ENCODE results near the gene ZNF512B. TPM values are rescaled to one million over a fixed set of nuclear protein-coding genes. Genes with fewer than 3 reads are reported as not detected.

Gene ZNF512B
- polyA plus RNA-seq, 2 of the 4 experiments (the other 2 are of a cell fraction): 2.1 to 16.8 TPM

DNA sequence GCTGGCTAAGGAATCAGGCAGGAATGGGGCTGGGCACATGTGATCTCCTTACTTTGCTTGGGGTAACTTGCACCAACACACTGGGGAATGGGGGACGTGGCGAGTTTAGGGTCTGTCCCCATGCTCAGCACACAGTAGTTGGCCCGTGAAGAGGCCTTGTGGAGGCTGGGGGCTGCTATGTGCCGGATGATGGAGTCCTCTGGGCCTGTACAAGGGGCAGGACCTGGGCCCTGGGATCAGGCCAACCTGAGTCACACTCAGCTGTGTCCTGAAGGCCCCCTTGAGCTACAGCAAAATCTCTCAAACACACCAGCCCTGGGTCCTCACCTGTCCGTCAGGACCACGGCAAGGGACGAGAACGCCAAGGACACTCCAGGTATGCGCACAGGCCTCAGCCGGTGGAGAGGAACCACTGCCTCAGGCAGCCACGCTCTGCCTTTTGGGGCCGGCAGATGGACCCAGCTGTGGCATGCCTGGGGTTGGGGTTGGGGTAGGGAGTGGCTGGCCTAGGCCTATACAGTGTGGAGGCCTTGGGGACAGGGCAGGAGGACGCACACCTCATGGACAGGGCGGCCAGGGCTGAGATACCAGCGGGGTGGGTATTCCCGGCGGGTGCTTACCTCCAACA is 24.6 kb downstream of the ZNF512B start:
- H3K4me2 ChIP-seq: no peak overlapping the region
- H3K9me3 ChIP-seq: no peaks in the 10 kb centered on the region
- ATAC-seq: no peak
- POLR2A ChIA-PET: no interaction called here
- FAIRE-seq: no peak
- peaks cover 21% of the 10 kb centered on the region for H3K4me1 ChIP-seq
- no peak for DNase-seq (ENCODE audit: low read depth in 1 of 2, low spot score in 1 of 2)
- CTCF ChIA-PET: interaction anchor here (0.7 to 2.0 kb wide), 5 partner anchors 10 to 408 kb away, joined by 3 to 7 read pairs (median 3); partner anchors contain the start of gene UCKL1
- TF ChIP-seq NR3C1 (IDR thresholded peaks at IDR 0.05) (no peak), JUNB (IDR thresholded peaks at IDR 0.05) (no peak), USF2 (IDR thresholded peaks at IDR 0.05) (no peak), HOXA7 (CRISPR knock-in tag; IDR thresholded peaks at IDR 0.05) (no peak), RNF2 (IDR thresholded peaks at IDR 0.05; ENCODE audit: borderline replicate concordance, low read depth) (no peak), ELK1 (IDR thresholded peaks at IDR 0.05; ENCODE audit: low read depth, low read length) (no peak), SREBF2 (IDR thresholded peaks at IDR 0.05) (no peak), EP300 (IDR thresholded peaks at IDR 0.05) (no peak), ESRRA (IDR thresholded peaks at IDR 0.05; ENCODE audit: borderline replicate concordance, low read length) (no peak), TFCP2L1 (CRISPR knock-in tag; IDR thresholded peaks at IDR 0.05) (no peak), CEBPB (IDR thresholded peaks at IDR 0.05) (no peak), E2F6 (IDR thresholded peaks at IDR 0.05; ENCODE audit: borderline replicate concordance, low read depth) (no peak)
- TF ChIP-seq, protein P1, sequence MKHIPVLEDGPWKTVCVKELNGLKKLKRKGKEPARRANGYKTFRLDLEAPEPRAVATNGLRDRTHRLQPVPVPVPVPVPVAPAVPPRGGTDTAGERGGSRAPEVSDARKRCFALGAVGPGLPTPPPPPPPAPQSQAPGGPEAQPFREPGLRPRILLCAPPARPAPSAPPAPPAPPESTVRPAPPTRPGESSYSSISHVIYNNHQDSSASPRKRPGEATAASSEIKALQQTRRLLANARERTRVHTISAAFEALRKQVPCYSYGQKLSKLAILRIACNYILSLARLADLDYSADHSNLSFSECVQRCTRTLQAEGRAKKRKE (CRISPR knock-in tag; IDR thresholded peaks at IDR 0.05; ENCODE audit: low read depth): no peak
- WGBS (ENCODE audit: missing lambda C conversion rate): 93% methylated on average over 17 of the region's 17 CpGs
- H3K27ac ChIP-seq: no peak overlapping the region
- H3K4me3 ChIP-seq: no peak overlapping the region

DNA sequence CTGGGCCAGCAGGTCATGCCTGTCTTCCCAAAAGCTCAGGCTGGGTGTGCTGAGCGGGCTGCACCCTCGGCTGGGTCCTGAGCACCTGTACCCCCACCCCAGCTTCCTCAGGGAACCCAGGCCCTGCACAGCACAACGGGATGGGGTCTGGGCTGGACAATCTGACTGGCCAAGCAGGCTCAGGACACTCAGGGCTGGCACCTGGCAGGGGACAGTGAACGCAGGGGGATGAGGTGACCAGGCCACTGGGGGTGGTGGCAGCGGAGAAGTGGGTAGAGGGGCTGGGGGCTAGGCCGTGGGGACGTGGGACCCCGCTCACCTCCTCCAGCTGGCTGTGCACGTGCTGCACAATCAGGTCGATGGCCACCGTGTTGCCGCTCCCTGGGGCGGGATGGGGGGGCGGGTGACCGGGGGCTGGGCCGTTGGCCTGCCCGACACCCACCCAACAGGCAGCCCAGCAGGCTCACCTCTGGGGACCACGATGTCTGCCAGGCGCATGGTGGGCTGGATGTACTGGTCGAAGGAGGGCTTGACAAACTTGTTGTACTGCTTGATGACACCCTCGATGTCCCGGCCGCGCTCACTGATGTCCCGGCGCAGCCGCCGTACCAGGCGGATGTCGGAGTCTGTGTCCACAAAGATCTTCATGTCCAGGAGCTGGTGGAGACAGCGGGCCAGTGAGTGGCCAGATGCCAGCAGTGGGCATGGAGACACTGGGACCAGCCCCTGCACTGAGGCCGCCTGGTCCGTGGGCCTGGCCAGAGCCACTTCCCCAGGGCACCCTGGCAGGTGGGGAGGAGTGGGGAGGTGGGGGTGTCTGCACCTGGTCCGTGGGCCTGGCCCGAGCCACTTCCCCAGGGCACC is 25.4 kb downstream of the ZNF512B start:
- H3K9me3 ChIP-seq: no peaks in the 10 kb centered on the region
- CTCF ChIA-PET: interaction anchor here (1.2 to 2.0 kb wide), 6 partner anchors 11 to 177 kb away, joined by 3 to 8 read pairs (median 3); partner anchors contain the start of gene UCKL1
- FAIRE-seq (no peak), ATAC-seq (no peak), DNase-seq (ENCODE audit: low read depth in 1 of 2, low spot score in 1 of 2) (no peak)
- no peak overlapping the region for H3K4me2 ChIP-seq
- WGBS (ENCODE audit: missing lambda C conversion rate): 93% methylated on average over 25 of the region's 35 CpGs
- POLR2A ChIA-PET: interaction anchor here (0.7 kb wide), 1 partner anchor 13 kb away, joined by 3 read pairs; no protein-coding TSS in a partner anchor
- no peak for TF ChIP-seq POLR2A (IDR thresholded peaks at IDR 0.05; ENCODE audit: low read length)
- no peak for TF ChIP-seq CHD4 (IDR thresholded peaks at IDR 0.05; ENCODE audit: borderline replicate concordance)
- no peak for TF ChIP-seq RFX5 (IDR thresholded peaks at IDR 0.05)
- TF ChIP-seq ELK1 (IDR thresholded peaks at IDR 0.05; ENCODE audit: low read depth, low read length): no peak
- TF ChIP-seq HOXA7 (CRISPR knock-in tag; IDR thresholded peaks at IDR 0.05): no peak
- no peak for TF ChIP-seq FOSL2 (IDR thresholded peaks at IDR 0.05)
- no peak for TF ChIP-seq FOSL2 (CRISPR knock-in tag; IDR thresholded peaks at IDR 0.05)
- TF ChIP-seq JUN (IDR thresholded peaks at IDR 0.05): no peak
- no peak for TF ChIP-seq SREBF2 (IDR thresholded peaks at IDR 0.05)
- TF ChIP-seq PHF8 (IDR thresholded peaks at IDR 0.05; ENCODE audit: borderline replicate concordance, low read depth): no peak
- TF ChIP-seq CHD2 (IDR thresholded peaks at IDR 0.05; ENCODE audit: low read length, partially characterized antibody): no peak
- TF ChIP-seq, protein P2, sequence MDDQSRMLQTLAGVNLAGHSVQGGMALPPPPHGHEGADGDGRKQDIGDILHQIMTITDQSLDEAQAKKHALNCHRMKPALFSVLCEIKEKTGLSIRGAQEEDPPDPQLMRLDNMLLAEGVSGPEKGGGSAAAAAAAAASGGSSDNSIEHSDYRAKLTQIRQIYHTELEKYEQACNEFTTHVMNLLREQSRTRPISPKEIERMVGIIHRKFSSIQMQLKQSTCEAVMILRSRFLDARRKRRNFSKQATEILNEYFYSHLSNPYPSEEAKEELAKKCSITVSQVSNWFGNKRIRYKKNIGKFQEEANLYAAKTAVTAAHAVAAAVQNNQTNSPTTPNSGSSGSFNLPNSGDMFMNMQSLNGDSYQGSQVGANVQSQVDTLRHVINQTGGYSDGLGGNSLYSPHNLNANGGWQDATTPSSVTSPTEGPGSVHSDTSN (IDR thresholded peaks at IDR 0.05): no peak
- no peak for TF ChIP-seq BHLHE40 (IDR thresholded peaks at IDR 0.05; ENCODE audit: low read depth, low read length)
- no peak for TF ChIP-seq CBX8 (IDR thresholded peaks at IDR 0.05)
- TF ChIP-seq CBX2 (IDR thresholded peaks at IDR 0.05; ENCODE audit: borderline replicate concordance, low read depth): no peak
- no peak for TF ChIP-seq ZSCAN20 (CRISPR knock-in tag; IDR thresholded peaks at IDR 0.05)
- H3K4me3 ChIP-seq: no peak overlapping the region
- H3K27ac ChIP-seq: no peak overlapping the region
- peaks cover 14% of the 10 kb centered on the region for H3K4me1 ChIP-seq

Measured in A549 (cell line).